GM10248 (cell line): ENCODE measurements around the gene PRKCE.
A peak's percentile ranks its signal among the peaks of the same experiment; 100 is the strongest.

Experiments
- CTCF ChIA-PET: fragments of 300-600 bp; sonication (Branson Sonifier 250); formaldehyde crosslinking; extraction: SDS; loops from one replicate; lab custom pipeline; 2021; ENCODE audit warnings: antibody characterized with exemption; lab: Yijun Ruan, JAX
- POLR2A ChIA-PET: fragments of 350-650 bp; sonication (Branson Sonifier 250); formaldehyde crosslinking; extraction: SDS; loops from one replicate; lab custom pipeline; 2020; ENCODE audit warnings: antibody characterized with exemption; lab: Yijun Ruan, JAX
- DNase-seq: peaks from one replicate; pipeline ENCODE4 v3.0.0; 2012; ENCODE audit errors: extremely low spot score
- CTCF ChIP-seq: IDR thresholded peaks from 2 replicates; pipeline ENCODE4 v1.5.1; 2012; ENCODE audit warnings: mild to moderate bottlenecking, low read depth; ENCODE audit errors: extremely low read depth, missing control alignments, control extremely low read depth

PRKCE gene

GRCh38 chr2:45826460-45826859 lies 175.0 kb downstream of the PRKCE start:
- ChIA-PET POLR2A (no interaction called here), CTCF (interaction anchor here (0.8 to 1.3 kb wide), 2 partner anchors 48 to 96 kb away, joined by 3 read pairs; no protein-coding TSS in a partner anchor)
- TF ChIP-seq CTCF = no peak
- no peak for DNase-seq

DNA sequence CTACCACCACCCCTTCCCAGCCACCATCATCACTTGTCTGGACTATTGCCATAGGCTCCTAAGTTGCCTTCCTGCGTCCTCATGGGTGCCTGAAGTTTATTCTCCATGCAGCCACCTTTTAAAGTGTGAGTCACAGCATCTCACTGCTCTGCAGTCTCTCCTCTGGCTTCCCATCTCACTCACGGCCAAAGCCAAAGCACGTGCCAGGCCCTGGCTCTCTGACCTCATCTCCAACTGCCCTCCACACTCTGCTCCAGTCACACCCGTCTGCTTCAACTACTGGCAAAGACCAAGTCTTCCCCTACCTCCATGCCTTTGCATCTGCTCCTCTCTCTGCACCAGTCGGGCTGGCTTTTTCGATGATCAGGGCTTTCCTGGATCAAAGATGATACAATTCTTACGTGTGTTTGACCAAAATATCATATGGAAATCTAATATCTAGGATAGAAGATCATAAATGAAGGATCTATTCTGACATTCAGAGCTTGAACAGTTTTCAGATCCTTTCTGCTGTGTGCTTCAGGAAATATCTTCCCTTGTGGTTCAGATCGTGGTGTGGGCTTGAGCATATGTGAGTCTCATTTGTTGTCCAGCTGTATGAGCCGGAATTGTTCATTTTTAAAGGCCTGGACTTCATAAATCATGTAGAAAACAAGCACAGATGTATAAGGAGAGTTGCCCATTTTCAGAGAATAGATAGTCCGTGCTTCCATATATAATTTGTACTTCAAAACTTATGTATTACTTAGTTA lies 175.6 kb downstream of the PRKCE start:
- POLR2A ChIA-PET = no interaction called here
- no peak for TF ChIP-seq CTCF
- no peak for DNase-seq
- CTCF ChIA-PET = interaction anchor here (0.8 to 1.3 kb wide), 2 partner anchors 48 to 97 kb away, joined by 3 read pairs; no protein-coding TSS in a partner anchor

- TF ChIP-seq CTCF = no peak
- CTCF ChIA-PET = no interaction called here
- POLR2A ChIA-PET = no interaction called here
Measured at GRCh38 chr2:45830322-45830721, 178.8 kb downstream of the PRKCE start.

GRCh38 chr2:45833301-45833967 lies 182.0 kb downstream of the PRKCE start:
- ChIA-PET CTCF (interaction anchor here (0.8 to 4.1 kb wide), 20 partner anchors 10 to 183 kb away, joined by 3 to 17 read pairs (median 4); no protein-coding TSS in a partner anchor), POLR2A (interaction anchor here (0.6 to 0.7 kb wide), 2 partner anchors 81 to 94 kb away, joined by 4 read pairs; no protein-coding TSS in a partner anchor)
- no peak for TF ChIP-seq CTCF
- no peak for DNase-seq

More at GRCh38 chr2:45830322-45830721, 178.8 kb downstream of the PRKCE start:
- no peak for DNase-seq

DNA sequence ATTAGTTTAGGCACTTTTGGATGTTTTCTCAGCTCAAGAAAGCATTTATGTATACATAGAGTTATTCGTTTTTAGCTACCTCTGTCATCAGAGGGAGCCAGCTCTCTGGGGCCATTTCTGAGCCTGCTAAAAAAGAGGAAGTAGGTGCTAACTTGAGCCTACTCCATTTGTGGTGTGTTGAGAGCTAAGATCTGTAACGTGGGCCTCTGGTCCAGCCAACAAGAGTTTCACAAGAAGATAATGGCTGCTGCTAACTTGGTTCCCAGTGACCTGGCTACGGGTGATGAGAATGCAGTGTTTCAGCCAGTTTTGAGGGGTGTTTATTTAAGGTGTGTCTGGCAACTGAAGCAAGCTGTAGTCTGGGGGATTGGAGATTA lies 182.5 kb downstream of the PRKCE start:
- ChIA-PET CTCF (interaction anchor here (0.8 to 4.1 kb wide), 22 partner anchors 10 to 183 kb away, joined by 3 to 17 read pairs (median 4); no protein-coding TSS in a partner anchor), POLR2A (interaction anchor here (0.6 kb wide), 1 partner anchor 81 kb away, joined by 4 read pairs; no protein-coding TSS in a partner anchor)
- DNase-seq = peak; percentile 71
- peak; percentile 21 for TF ChIP-seq CTCF

GRCh38 chr2:45834372-45834771 lies 182.9 kb downstream of the PRKCE start:
- CTCF ChIA-PET = interaction anchor here (0.8 to 4.1 kb wide), 20 partner anchors 9 to 105 kb away, joined by 3 to 17 read pairs (median 4); no protein-coding TSS in a partner anchor
- TF ChIP-seq CTCF = no peak
- POLR2A ChIA-PET = no interaction called here
- no peak for DNase-seq
